Inferior parietal cortex (tissue), 1 donor: ENCODE results near the gene GSKIP.

Experiments
- DNase-seq: peaks from one replicate; pipeline ENCODE4 v3.0.0-alpha.2; 2016; ENCODE audit errors: extremely low spot score

The GSKIP gene

DNA sequence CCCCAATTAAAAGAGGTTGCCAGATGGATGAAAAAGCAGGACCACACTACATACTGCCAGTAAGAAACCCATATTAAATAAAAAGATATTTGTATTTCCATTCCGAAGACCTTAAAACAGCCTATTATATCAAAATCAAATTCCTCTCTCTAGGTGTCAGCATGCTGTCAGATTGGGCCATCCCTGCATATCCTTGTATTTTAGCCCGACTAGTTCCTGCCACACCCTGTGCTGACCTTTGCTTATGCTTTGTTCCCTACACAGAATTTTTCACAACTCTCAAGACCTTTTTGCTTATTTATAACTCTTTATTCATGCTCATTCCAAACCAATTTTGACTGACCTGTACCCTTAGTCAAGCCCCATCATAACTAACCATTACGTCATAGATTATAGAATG is 12.8 kb downstream of the GSKIP start:
- no peak for DNase-seq

DNA sequence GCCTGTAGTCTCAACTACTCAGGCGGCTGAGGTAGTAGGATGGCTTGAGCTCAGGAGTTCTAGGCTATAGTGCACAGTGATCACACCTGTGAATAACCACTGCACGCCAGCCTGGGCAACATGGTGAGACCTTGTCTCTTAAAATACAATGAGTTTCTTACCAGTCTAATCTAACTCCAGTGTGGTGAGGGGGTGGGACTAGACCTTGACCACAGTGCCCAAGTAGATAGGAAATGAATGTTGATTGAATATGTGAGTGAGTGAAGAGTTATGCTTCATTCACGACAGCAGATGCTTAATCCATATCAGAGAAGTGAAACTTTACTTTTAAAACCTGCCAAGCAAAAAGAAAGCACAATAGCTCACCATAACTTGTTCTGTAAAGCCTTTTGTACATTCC is 17.4 kb downstream of the GSKIP start:
- DNase-seq = no peak

- DNase-seq = no peak
Measured at GRCh38 chr14:96383445-96383844, 20.1 kb downstream of the GSKIP start.

DNA sequence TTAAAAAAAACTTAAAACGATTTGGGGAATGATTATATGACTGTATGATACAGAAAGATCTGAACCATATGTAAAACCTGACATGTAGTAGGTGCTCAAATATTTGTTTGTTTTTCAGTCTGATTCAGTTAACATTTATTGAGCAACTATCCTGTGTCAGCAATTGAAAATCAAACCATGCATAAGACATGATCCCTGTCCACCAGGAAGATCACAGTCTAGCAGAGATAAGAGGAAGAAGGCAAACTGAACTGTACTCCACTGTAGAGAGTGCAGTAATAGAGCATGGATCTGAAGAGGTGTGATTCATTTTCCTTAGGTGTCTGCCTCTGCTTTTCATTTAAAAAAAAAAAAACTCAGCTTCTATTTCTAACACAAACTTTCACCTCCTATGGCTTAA is 20.7 kb downstream of the GSKIP start:
- no peak for DNase-seq

DNA sequence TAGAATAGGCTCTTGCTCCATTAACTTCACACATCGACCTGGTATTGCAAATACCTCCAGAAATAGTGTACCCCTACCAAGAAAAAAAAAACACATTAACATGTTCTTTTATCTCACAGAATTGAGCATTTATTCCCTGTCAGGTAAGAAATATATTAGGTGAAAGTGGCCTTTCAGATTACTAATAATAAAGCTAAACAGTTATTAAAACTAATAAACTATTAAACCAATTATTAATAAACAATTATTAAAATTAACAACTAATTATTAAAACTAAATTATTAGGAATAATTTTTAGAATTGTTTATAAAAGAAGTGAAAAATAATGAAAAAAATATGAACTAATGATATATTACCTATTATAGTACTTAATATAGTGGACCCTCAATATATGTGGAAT is 21.4 kb downstream of the GSKIP start:
- no peak for DNase-seq

- DNase-seq = no peak
Measured at GRCh38 chr14:96385385-96385784, 22.1 kb downstream of the GSKIP start.

- DNase-seq = no peak
Measured at GRCh38 chr14:96390965-96391292, 27.6 kb downstream of the GSKIP start.

- peak; percentile 80 for DNase-seq
Measured at GRCh38 chr14:96391293-96392118, 28.2 kb downstream of the GSKIP start.

GRCh38 chr14:96393071-96393691 is 29.9 kb downstream of the GSKIP start:
- no peak for DNase-seq

- DNase-seq = no peak
Measured at GRCh38 chr14:96394047-96394815, 30.9 kb downstream of the GSKIP start.

- DNase-seq = no peak
Measured at GRCh38 chr14:96398432-96398831, 35.1 kb downstream of the GSKIP start.

DNA sequence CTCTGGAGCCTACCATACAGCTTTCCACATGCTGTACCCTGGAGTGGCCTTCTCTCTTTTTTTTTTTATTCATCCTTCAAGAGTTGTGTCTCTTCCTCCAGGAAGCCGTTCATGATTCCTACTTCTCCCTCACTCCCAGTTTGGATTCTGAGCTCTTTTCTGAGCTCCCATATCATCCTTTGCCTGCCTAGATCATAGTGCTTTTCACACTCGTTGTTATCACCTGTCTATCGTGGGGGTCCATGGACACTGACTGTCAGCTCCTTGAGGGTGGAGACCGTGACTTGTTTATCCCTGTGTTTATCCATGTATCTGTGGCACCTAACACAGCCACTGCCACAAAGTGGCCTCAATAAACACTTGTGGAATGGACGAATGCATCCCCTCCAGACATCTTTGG is 35.6 kb downstream of the GSKIP start:
- no peak for DNase-seq

DNA sequence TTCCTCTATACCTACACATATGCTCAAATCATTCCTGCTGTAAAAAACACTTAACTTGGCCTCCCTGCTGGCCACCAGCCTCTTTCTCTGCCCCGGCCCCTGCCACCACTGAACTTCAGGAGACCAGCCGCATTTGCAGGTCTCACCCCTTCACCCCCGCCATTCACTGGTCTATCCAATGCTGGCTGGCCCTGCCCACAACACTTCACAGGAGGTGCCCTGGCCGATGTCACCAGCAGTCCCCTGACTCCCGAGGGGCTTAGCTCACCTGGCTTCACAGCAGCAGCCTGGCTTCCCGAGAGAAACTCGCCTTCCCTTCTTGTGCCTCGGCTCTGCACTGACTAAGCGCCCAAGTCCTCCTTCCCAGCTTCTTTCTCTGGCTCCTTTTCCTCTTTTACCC is 36.1 kb downstream of the GSKIP start:
- DNase-seq = no peak

- peak; percentile 69 for DNase-seq
Measured at GRCh38 chr14:96400495-96400894, 37.2 kb downstream of the GSKIP start.

DNA sequence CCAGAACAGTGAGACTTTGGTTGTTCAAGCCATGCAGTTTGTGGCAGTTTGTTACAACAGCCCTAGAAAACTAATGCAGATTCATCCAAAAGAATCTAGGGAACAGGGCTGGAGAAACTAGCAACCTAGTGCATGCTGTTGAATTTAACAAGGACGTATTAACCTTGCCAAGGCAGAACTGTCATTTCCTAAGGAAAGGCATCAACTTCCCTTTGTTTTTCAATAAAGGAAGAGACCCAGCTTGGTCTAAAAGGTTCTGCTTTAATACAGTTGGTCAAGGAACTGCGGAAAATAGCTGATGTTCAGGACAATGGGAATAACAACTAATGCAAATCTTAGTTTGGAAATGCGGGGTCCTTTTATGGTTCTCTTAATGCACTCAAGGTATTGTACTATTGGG is 40.1 kb downstream of the GSKIP start:
- DNase-seq = no peak

DNA sequence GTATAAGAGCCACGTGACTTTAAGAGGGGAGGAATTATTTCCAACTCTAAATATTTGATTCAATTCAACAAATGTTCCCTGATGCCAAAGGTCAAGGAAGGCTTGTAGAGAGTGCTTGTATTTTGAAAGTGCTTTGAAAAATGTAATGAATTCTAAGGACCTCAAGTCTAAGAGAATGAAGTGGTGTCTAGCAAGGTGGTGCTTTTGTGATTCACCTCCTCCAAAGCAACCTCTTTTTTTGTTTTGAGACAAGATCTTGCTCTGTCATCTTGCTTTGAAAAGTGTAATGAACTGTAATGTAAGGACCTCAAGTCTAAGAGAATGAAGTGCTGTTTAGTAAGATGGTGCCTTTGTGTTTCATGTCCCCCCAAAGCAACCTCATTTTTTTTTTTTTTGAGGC is 42.4 kb downstream of the GSKIP start:
- no peak for DNase-seq

- no peak for DNase-seq
Measured at GRCh38 chr14:96407935-96408570, 44.7 kb downstream of the GSKIP start.

DNA sequence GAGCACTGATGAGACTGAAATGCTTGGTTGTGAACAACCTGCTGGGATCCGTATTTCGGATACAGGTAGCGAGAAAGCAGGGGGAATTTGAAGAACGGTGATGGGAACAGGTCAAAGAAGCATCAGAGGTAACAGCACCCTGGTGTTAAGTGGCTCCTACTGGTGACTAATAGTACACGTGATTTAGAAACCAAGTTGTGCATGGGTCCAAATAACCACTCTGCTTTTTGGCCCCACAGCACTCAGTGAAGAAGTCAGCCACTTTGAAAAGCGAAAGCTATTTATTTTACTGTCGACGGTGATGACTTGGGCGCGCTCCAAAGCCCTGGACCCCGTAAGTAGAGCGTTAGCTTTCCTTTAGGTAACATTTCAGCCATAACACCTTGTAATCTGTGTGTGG is 45.3 kb downstream of the GSKIP start:
- DNase-seq = no peak

GRCh38 chr14:96409701-96410100 is 46.4 kb downstream of the GSKIP start:
- DNase-seq = no peak

DNA sequence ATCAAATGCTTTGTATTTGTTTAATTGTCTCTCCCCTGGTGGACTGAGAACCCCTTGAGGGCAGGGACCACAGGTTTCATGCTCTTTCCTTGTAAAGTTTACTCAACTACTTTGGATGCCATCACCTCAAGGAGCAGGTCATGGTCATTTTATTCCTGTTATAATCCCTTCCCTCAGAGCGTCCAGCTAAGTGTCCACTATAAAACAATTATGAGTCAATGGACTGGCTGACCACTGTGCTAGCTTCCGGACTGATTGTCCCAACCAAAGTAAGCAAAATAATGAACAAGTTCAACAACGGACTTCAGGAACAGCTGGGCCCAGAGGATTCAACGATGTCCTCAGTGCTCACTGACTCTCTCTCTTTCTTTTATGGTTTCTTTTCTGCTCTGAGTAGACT is 46.8 kb downstream of the GSKIP start:
- DNase-seq = no peak

GRCh38 chr14:96413526-96413925 is 50.2 kb downstream of the GSKIP start:
- DNase-seq = no peak

GRCh38 chr14:96415559-96415958 is 52.2 kb downstream of the GSKIP start:
- no peak for DNase-seq
